ENCODE measurements around the gene DBP.

DBP gene

GRCh38 chr19:48607359-48607755 lies 29.8 kb downstream of the DBP start:
- no peak for TF ChIP-seq CTCF (IDR thresholded peaks at IDR 0.05; ENCODE audit: unreplicated experiment in 3 of 3)
- Mint-ChIP-seq H3K9me3 (no peaks in the 10 kb centered on the region), H3K36me3 (ENCODE audit: low read depth) (no peaks in the 10 kb centered on the region), H3K27ac (no peak overlapping the region), H3K4me1 (no peaks in the 10 kb centered on the region), H3K4me3 (no peak overlapping the region), H3K27me3 (ENCODE audit: low read depth) (no peaks in the 10 kb centered on the region)

- no peak within 1 kb of the TSS for H3K27ac Mint-ChIP-seq
- no peaks in the 10 kb centered on the region for H3K27me3 Mint-ChIP-seq (ENCODE audit: low read depth)
- TF ChIP-seq CTCF (IDR thresholded peaks at IDR 0.05; ENCODE audit: unreplicated experiment in 3 of 3) = no peak
- no peak within 1 kb of the TSS for H3K4me3 Mint-ChIP-seq
- H3K9me3 Mint-ChIP-seq = no peaks in the 10 kb centered on the region
- no peaks in the 10 kb centered on the region for H3K4me1 Mint-ChIP-seq
- no peaks in the 10 kb centered on the region for H3K36me3 Mint-ChIP-seq (ENCODE audit: low read depth)
Observed at GRCh38 chr19:48606463-48607358, 30.5 kb downstream of the DBP start, which contains the start of gene SPACA4. Gene SPACA4, plus strand, starts transcription at chr19:48606742. Its CDS starts 237 bp downstream, at chr19:48606979.

- Mint-ChIP-seq H3K36me3 (ENCODE audit: low read depth) (no peaks in the 10 kb centered on the region), H3K27ac (no peak overlapping the region), H3K9me3 (no peaks in the 10 kb centered on the region), H3K4me3 (no peak overlapping the region), H3K27me3 (ENCODE audit: low read depth) (no peaks in the 10 kb centered on the region), H3K4me1 (no peaks in the 10 kb centered on the region)
- TF ChIP-seq CTCF (IDR thresholded peaks at IDR 0.05; ENCODE audit: unreplicated experiment in 3 of 3) = no peak
Observed at GRCh38 chr19:48603850-48604249, 33.3 kb downstream of the DBP start.

GRCh38 chr19:48603449-48603848 lies 33.7 kb downstream of the DBP start:
- no peaks in the 10 kb centered on the region for H3K36me3 Mint-ChIP-seq (ENCODE audit: low read depth)
- H3K9me3 Mint-ChIP-seq = no peaks in the 10 kb centered on the region
- H3K4me1 Mint-ChIP-seq = no peaks in the 10 kb centered on the region
- no peak overlapping the region for H3K27ac Mint-ChIP-seq
- no peak for TF ChIP-seq CTCF (IDR thresholded peaks at IDR 0.05; ENCODE audit: unreplicated experiment in 3 of 3)
- H3K27me3 Mint-ChIP-seq (ENCODE audit: low read depth) = no peaks in the 10 kb centered on the region
- H3K4me3 Mint-ChIP-seq = no peak overlapping the region

- no peak for TF ChIP-seq CTCF (IDR thresholded peaks at IDR 0.05; ENCODE audit: unreplicated experiment in 3 of 3)
- Mint-ChIP-seq H3K36me3 (ENCODE audit: low read depth) (no peaks in the 10 kb centered on the region), H3K27ac (no peak overlapping the region), H3K9me3 (no peaks in the 10 kb centered on the region), H3K27me3 (ENCODE audit: low read depth) (no peaks in the 10 kb centered on the region), H3K4me3 (no peak overlapping the region), H3K4me1 (no peaks in the 10 kb centered on the region)
Observed at GRCh38 chr19:48603001-48603400, 34.2 kb downstream of the DBP start.
